ENCODE data around the gene TMEM94.
A peak's percentile ranks its signal among the peaks of the same experiment; 100 is the strongest.
"Not testable (repeated sequence)": the region's sequence is repeated elsewhere in the genome, so short reads cannot be mapped to it uniquely, and the experiment has no call there.

Gene TMEM94

DNA sequence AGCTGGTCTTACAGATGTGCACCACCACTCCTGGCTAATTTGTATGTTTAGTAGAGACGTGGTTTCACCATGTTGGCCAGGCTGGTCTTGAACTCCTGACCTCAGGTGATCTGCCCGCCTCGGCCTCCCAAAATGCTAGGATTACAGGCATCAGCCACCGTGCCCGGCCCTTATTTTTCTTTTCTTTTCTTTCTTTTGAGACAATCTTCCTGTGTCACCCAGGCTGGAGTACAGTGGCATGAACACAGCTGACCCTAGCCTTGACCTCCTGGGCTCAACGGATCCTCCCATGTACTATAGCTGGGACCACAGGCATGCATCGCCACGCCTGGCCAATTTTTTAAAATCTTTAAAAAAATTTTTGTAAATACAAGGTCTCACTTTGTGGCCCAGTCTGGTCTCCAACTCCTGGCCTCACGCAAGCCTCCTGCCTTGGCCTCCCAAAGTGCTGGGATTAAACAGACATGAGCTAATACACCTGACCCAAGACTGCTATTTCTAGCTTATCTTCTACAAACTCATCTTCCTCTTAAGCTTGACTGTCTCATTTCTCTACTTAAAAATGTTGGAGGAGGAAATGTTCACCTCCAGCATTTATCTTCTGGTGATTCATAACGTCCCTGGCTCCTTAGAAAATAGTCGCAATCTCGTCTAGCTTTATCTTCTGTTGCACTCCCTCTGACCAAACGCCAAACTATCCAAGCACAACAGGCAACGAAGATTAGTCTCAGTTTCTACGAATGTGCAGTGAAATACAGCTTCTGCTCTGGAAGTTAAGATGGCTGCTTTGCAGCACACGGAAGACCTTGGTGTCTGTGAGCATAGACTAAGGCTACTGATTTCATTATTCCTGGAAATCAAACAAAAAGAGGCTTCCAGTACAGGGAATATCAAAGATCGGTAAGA lies 8.2 kb upstream of the TMEM94 start:
- DNase-seq: no peak

DNA sequence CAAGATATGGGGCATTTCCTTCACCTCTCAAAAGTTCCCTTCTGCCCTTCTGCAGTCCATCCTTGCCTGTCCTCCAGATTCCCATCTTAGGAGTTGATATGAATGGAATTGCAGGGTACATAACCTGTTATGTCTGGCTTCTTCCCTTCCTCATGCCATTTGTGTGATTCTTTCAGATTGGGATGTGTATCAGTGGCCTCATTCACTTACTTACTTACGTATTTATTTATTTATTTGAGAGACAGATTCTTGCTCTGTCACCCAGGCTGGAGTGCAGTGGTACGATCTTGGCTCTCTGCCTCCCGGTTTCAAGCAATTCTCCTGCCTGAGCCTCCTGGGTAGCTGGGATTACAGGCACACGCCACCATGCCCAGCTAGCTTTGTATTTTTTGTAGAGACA lies 6.2 kb upstream of the TMEM94 start:
- no peak for DNase-seq

- no peak for DNase-seq
Measured at GRCh38 chr17:75454193-75454592, 2.2 kb upstream of the TMEM94 start.

GRCh38 chr17:75454672-75455071 lies 1.8 kb upstream of the TMEM94 start:
- DNase-seq: not testable (repeated sequence)

GRCh38 chr17:75456039-75456416 lies 407 bp upstream of the TMEM94 start:
- DNase-seq: no peak

GRCh38 chr17:75457047-75457654 lies 716 bp downstream of the TMEM94 start:
- no peak for DNase-seq

- no peak for DNase-seq
Measured at GRCh38 chr17:75459246-75459589, 2.8 kb downstream of the TMEM94 start.

DNA sequence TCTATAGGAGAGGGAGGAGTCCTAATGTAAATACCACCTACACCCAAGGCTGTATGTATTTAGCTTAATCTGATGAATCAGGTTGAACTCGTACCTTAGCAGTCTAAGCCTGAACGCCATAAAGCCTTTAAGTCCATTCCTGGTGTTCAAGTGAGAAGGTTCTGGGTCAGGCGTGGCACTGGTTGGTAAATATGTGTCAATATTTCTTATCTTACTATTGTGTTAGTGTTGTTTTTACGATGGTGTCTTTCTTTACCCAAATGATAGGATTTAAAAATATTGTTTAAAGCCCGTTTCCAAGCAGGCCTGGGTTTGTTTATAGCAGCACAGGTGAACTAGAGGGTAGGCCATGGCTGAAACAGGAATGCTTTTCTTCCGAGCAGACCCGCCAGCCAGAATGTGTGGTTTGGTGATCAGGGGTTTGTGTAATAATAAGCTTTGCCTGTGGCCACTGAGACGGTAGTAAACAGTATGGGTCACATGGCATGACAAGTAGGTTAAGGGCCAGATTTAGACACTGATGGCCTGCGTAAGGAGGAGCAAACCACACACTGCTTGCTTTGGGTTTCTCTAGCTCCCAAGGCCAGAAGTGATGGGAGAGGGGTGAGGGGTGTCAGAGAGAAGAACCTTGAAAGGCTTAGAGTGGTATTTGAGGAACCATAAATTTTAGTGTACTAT lies 3.3 kb downstream of the TMEM94 start:
- DNase-seq: no peak

DNA sequence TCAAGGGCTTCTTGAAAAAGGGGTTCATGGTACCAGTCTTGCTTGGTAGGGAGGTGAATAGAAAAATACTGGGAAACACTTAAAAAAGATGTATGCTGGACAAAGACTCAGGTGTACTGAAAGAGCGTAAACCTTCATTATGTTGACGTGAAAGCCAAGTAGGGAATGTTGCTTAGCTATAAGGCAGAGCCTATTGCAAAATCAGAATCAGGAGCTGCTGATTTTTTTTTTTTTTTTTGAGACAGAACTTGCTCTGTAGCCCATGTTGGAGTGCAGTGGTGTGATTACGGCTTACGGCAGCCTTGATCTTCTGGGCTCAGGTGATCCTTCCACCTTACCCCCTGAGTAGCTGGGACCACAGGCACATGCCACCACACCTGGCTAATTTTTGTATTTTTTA lies 3.9 kb downstream of the TMEM94 start:
- no peak for DNase-seq

DNA sequence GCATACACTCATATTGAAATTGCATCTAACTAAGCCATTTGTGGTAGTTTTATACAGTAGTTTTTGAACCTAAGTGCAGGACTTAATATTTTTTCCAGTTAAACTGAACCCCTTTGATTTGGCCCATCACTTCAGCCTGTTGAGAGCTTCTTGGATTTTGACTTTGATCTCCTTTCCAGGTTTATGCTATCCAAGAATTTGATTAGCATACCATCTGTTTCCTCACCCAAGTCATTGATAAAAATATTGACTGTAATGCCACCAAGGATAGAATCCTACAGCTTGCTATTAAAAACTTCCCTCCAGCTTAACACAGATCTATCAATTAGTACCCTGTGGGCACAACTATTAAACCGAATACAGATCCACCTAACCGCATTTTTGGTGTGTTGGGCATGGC lies 7.2 kb downstream of the TMEM94 start:
- DNase-seq: no peak

DNA sequence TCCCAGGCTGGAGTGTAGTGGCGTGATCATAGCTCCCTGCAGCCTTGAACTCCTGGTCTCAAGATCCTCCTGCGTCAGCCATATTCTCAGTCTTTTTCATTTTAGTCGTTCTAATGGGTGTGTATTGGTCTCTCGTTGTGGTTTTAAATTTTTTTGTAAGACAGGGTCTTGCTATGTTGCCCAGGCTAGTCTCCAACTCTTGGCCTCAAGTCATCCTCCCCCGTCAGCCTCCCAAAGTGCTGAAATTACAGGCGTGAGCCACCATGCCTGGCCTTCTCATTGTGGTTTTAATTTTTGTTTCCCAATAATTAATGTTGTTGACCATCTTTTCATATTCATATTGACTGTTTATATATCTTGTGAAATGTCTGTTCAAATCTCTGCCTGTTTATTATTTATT lies 8.6 kb downstream of the TMEM94 start:
- no peak for DNase-seq

- DNase-seq: no peak
Measured at GRCh38 chr17:75468291-75468754, 11.9 kb downstream of the TMEM94 start.

DNA sequence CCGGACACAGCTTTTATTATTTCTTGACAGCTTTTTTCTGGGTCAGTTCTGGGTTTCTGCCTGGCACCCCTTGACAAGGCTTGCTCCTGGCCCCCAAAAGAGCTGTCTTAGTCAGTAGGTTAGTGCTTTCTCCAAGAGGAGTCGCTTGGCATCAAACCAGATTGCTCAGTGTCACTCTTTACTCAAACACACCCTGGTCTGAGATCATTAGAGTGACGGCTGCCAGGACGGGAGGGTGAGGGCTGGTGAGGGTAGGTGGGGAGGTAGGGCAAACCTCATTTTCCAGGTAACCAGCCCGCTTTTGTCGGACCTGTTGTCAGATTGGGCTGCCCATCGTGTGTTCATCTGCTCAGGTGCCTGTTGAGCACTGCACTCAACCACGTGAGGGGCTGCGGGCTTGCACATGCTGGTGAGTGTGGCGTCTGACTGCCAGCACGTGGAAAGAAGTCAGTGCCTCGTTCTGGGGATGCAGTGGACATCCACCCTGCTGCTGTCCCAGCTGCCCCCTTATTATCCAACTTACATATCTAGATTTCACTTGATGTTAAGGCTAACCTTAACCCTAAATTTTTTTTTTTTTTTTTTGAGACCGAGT lies 12.4 kb downstream of the TMEM94 start:
- DNase-seq: no peak

- no peak for DNase-seq
Measured at GRCh38 chr17:75471207-75471606, 14.8 kb downstream of the TMEM94 start.

DNA sequence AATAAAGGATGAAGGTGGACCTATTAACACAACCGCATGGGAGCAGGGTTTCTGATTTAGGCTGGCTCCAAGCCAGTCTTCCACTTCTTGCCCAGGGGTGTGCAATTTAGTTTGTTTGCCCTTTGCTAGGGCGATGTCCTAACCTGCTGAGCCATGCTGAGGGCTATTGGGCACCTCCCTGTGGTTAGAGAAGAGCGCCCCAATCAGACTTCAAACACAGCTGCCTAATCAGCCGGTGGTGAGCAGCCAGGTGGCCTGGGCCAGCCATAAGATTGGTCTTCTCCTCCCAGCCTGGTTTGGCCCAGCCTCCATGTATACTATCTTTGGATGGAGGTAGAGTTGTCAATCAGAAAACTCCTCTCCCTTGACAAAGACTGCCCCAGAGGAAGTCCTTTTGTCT lies 15.7 kb downstream of the TMEM94 start:
- peak; percentile 39 for DNase-seq

DNA sequence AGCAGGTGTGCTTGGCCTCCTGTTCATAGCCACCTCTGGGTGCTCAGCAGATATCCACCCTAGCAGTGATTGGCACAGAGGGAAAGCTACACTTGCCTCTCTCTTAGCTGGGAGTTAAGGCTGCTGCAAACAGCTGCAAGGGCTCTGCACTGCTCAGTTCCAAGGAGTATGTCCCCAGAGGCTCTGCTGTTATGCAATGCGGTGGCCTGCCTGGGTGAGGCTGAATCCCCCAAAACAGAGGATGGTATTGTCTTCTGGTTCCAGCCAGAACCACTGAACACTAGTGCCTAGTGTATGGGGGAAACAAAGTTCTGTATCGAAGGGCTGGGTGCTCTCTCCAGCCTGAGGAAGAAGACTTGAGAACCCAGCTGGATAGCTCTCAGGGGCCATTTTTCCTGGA lies 16.8 kb downstream of the TMEM94 start:
- DNase-seq: no peak

GRCh38 chr17:75474736-75475135 lies 18.3 kb downstream of the TMEM94 start:
- no peak for DNase-seq

- no peak for DNase-seq
Measured at GRCh38 chr17:75475144-75475835, 18.9 kb downstream of the TMEM94 start.

DNA sequence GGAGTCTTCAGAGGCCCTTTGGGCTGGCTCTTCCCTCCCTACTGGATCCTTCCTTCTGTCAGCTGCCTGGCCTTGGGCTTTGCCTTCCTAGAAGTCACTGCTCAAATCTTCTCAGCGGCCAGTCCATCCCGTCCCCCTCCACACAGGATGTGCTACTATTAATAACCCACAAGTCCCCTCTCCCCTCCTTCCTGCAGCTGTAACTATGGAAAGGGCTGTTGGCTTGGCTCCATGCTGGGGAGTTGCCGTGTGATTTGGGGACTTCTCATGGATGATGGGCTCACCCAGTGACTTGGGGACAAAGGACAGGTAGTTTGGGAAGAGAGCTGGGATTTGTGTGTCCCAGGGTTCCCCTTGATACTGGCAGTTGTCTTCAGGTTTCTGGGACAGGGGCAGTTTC lies 19.4 kb downstream of the TMEM94 start:
- no peak for DNase-seq

- no peak for DNase-seq
Measured at GRCh38 chr17:75476271-75476671, 19.8 kb downstream of the TMEM94 start.

GRCh38 chr17:75476752-75477489 lies 20.5 kb downstream of the TMEM94 start:
- DNase-seq: no peak

DNA sequence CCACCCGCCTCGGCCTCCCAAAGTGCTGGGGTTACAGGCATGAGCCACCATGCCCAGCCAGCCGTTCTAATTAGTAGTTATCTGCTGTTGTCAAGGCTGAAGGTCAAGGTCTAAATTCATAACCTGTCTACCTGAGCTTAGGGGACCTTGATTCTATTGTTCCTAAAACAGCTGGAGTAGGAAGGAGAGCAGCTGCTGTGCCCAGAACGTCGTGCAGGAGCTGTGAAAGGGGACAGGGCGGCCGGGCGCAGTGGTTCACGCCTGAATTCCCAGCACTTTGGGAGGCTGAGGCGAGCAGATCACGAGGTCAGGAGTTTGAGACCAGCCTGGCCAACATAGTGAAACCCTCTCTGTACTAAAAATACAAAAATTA lies 21.0 kb downstream of the TMEM94 start:
- not testable (repeated sequence) for DNase-seq
